GM12873 (cell line): Measurements from ENCODE around the gene EFCAB6.

Experiments used
- TF ChIP-seq, protein P1 (sequence below): IDR thresholded peaks from 2 replicates; pipeline ENCODE4 v1.5.1; 2012; ENCODE audit warnings: low read depth, mild to moderate bottlenecking, moderate library complexity, low read length, control low read depth; ENCODE audit not compliant: insufficient read depth; ENCODE audit errors: missing control alignments

EFCAB6 gene

GRCh38 chr22:43516386-43516785 lies 295.7 kb downstream of the EFCAB6 start:
- TF ChIP-seq, protein P1, sequence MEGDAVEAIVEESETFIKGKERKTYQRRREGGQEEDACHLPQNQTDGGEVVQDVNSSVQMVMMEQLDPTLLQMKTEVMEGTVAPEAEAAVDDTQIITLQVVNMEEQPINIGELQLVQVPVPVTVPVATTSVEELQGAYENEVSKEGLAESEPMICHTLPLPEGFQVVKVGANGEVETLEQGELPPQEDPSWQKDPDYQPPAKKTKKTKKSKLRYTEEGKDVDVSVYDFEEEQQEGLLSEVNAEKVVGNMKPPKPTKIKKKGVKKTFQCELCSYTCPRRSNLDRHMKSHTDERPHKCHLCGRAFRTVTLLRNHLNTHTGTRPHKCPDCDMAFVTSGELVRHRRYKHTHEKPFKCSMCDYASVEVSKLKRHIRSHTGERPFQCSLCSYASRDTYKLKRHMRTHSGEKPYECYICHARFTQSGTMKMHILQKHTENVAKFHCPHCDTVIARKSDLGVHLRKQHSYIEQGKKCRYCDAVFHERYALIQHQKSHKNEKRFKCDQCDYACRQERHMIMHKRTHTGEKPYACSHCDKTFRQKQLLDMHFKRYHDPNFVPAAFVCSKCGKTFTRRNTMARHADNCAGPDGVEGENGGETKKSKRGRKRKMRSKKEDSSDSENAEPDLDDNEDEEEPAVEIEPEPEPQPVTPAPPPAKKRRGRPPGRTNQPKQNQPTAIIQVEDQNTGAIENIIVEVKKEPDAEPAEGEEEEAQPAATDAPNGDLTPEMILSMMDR, result no peak

DNA sequence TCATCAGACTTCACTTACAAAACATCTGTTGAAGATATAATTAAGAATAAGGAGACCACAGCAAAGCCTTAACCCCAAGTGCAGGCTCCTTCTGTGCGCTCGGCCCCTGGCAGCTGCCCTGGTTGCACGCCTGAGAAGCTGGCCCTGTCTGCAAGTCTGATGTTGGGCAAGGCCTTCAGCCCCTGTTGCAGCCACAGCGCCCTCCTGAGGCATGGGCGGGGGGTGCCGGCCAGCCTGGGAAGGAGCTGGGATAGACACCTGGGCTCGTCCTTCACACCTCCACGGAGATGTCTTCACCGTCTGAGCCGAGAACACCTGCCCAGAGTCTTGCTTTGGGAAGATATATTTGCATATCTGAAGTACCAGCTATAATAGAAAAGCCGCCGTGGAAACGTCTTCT lies 296.2 kb downstream of the EFCAB6 start:
- TF ChIP-seq, protein P1, result peak; percentile 32

- TF ChIP-seq, protein P1, result no peak
Observed at GRCh38 chr22:43515411-43515810, 296.7 kb downstream of the EFCAB6 start.

- TF ChIP-seq, protein P1, result no peak
Observed at GRCh38 chr22:43514476-43515157, 297.5 kb downstream of the EFCAB6 start.

GRCh38 chr22:43512279-43512678 lies 299.8 kb downstream of the EFCAB6 start:
- TF ChIP-seq, protein P1, result no peak

- TF ChIP-seq, protein P1, result no peak
Observed at GRCh38 chr22:43511276-43511910, 300.7 kb downstream of the EFCAB6 start.

DNA sequence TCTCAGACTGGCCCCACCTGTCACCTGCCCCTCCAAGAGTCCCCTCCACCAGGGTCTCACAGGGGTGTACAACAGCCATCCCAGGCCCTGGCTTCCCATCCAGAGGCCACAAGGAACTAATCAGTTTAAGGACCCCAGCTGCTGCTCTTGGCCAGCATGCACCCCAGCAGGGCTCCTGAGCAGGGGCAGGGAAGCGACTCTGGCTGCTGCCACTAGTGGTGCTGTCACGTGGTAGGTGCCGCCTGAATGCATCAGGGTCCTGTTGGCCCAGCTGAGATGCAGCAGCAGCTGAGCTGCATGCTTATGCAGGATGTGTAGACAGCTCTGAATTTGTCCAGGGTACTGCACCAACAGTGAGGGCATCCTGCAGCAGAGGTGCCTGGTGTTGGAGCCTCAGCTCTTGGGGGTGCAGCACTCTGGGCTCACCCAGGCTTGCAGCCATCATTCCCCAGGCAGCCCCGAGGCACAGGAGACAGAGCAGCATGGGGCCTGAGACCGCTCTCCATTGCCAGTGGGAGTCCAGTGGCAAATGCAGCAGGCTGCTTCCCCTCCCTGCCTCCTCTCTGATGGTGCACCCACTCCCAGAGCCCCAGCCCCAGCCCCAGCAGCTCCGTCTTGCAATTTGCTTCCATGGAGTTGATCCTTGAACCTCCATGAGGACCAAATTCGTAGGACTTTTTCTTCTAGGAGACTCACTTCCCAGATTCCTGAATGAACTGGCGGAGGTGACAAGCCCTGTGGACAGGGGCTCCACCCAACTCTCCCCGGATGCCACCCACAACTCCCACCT lies 301.6 kb downstream of the EFCAB6 start:
- TF ChIP-seq, protein P1, result no peak
